ENCODE data around the gene PCDH9.

PCDH9 gene

DNA sequence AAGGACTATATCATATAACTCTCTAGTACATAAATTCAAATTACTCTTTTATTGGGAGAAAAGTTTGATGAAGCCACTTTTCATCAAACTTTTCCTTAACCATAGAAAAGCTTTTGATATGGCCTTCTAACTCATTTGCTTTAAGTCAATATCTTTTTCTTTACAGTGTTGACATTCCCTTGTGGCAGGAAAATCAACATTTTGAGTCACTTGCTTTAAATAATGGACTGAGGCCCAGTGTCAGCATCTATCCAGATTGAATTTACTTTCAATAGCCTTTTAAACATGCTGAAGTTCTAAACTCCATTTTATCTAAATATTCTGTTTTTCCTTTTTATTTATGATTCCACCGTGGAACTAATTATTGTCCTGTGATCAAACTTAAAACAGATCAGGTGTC is 62.7 kb downstream of the PCDH9 start:
- Histone ChIP-seq H4K8ac (ENCODE audit: low read length) (no peak overlapping the region), H2AK5ac (ENCODE audit: low read length, severe bottlenecking) (no peak overlapping the region), H3K14ac (ENCODE audit: low read length in 2 of 2) (no peak overlapping the region), H2BK15ac (ENCODE audit: low read depth, poor library complexity, severe bottlenecking) (no peak overlapping the region), H3K4ac (ENCODE audit: low read depth in 1 of 2, low read length in 2 of 2) (no peak overlapping the region), H3K18ac (ENCODE audit: low read depth in 1 of 2, low read length in 2 of 2) (no peak overlapping the region), H4K91ac (ENCODE audit: low read length) (no peak overlapping the region), H2BK5ac (ENCODE audit: low read depth, low read length, poor library complexity, severe bottlenecking) (no peak overlapping the region), H3K23ac (ENCODE audit: low read length in 2 of 2) (no peak overlapping the region), H3K27ac (ENCODE audit: low read length, poor library complexity, severe bottlenecking) (no peak overlapping the region), H3K9ac (ENCODE audit: low read length) (no peak overlapping the region), H3K4me1 (ENCODE audit: control insufficient read depth, insufficient read depth, low read depth, low read length) (no peaks in the 10 kb centered on the region), H3K4me2 (ENCODE audit: low read length, poor library complexity, severe bottlenecking) (no peak overlapping the region), H3K9me3 (ENCODE audit: control insufficient read depth, low read length) (no peaks in the 10 kb centered on the region), H2BK12ac (ENCODE audit: low read length in 2 of 2) (no peak overlapping the region), H3K4me3 (ENCODE audit: insufficient read depth in 1 of 2, low read depth in 1 of 2, low read length in 2 of 2) (no peak overlapping the region), H2AFZ (ENCODE audit: low read depth, low read length) (no peak overlapping the region), H3K36me3 (ENCODE audit: control insufficient read depth in 1 of 2, insufficient read depth in 2 of 2, low read depth in 1 of 2, low read length in 2 of 2) (no peaks in the 10 kb centered on the region), H3K79me1 (replicated peaks; ENCODE audit: low read length, poor library complexity, severe bottlenecking) (no peaks in the 10 kb centered on the region), H3K27me3 (ENCODE audit: control insufficient read depth in 1 of 2, insufficient read depth in 1 of 2, low read length in 2 of 2) (no peaks in the 10 kb centered on the region), H2BK120ac (ENCODE audit: low read depth, low read length) (no peak overlapping the region)
- WGBS: no CpG with 5 or more reads among the region's 1 CpG
- no peak for DNase-seq

DNA sequence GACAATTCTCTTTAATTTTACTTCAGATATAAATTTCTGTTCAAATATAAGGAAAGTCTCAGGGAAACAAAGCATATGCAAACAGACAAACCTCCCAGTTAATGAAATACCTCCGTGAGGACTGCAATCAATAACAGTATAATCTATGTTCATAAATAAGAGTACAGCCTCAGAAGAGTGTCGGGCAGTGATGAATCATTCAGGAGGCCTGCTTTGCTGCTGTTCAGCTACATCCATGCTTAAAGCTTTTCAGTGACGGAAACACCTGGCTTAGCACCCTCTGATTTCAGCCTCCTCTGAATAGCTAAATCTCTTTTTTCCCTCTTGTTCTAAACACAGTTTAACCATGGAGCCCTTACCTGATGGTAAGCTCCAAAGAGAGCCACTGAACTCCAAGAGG is 69.0 kb downstream of the PCDH9 start:
- Histone ChIP-seq H3K4me2 (ENCODE audit: low read length, poor library complexity, severe bottlenecking) (no peak overlapping the region), H3K9me3 (ENCODE audit: control insufficient read depth, low read length) (no peaks in the 10 kb centered on the region), H3K4ac (ENCODE audit: low read depth in 1 of 2, low read length in 2 of 2) (no peak overlapping the region), H3K27ac (ENCODE audit: low read length, poor library complexity, severe bottlenecking) (no peak overlapping the region), H3K27me3 (ENCODE audit: control insufficient read depth in 1 of 2, insufficient read depth in 1 of 2, low read length in 2 of 2) (no peaks in the 10 kb centered on the region), H3K9ac (ENCODE audit: low read length) (no peak overlapping the region), H3K4me3 (ENCODE audit: insufficient read depth in 1 of 2, low read depth in 1 of 2, low read length in 2 of 2) (no peak overlapping the region), H2BK12ac (ENCODE audit: low read length in 2 of 2) (no peak overlapping the region), H3K23ac (ENCODE audit: low read length in 2 of 2) (no peak overlapping the region), H2BK120ac (ENCODE audit: low read depth, low read length) (no peak overlapping the region), H3K36me3 (ENCODE audit: control insufficient read depth in 1 of 2, insufficient read depth in 2 of 2, low read depth in 1 of 2, low read length in 2 of 2) (no peaks in the 10 kb centered on the region), H3K14ac (ENCODE audit: low read length in 2 of 2) (no peak overlapping the region), H2AFZ (ENCODE audit: low read depth, low read length) (no peak overlapping the region), H2BK15ac (ENCODE audit: low read depth, poor library complexity, severe bottlenecking) (no peak overlapping the region), H3K4me1 (ENCODE audit: control insufficient read depth, insufficient read depth, low read depth, low read length) (no peaks in the 10 kb centered on the region), H3K79me1 (replicated peaks; ENCODE audit: low read length, poor library complexity, severe bottlenecking) (no peaks in the 10 kb centered on the region), H3K18ac (ENCODE audit: low read depth in 1 of 2, low read length in 2 of 2) (no peak overlapping the region), H2BK5ac (ENCODE audit: low read depth, low read length, poor library complexity, severe bottlenecking) (no peak overlapping the region), H2AK5ac (ENCODE audit: low read length, severe bottlenecking) (no peak overlapping the region), H4K91ac (ENCODE audit: low read length) (no peak overlapping the region), H4K8ac (ENCODE audit: low read length) (no peak overlapping the region)
- no peak for DNase-seq
- WGBS: 88% methylated on average over 3 of the region's 3 CpGs

- Histone ChIP-seq H3K27me3 (ENCODE audit: control insufficient read depth in 1 of 2, insufficient read depth in 1 of 2, low read length in 2 of 2) (no peaks in the 10 kb centered on the region), H3K23ac (ENCODE audit: low read length in 2 of 2) (no peak overlapping the region), H3K36me3 (ENCODE audit: control insufficient read depth in 1 of 2, insufficient read depth in 2 of 2, low read depth in 1 of 2, low read length in 2 of 2) (no peaks in the 10 kb centered on the region), H3K4me2 (ENCODE audit: low read length, poor library complexity, severe bottlenecking) (no peak overlapping the region), H2BK15ac (ENCODE audit: low read depth, poor library complexity, severe bottlenecking) (no peak overlapping the region), H4K8ac (ENCODE audit: low read length) (no peak overlapping the region), H2AK5ac (ENCODE audit: low read length, severe bottlenecking) (no peak overlapping the region), H3K14ac (ENCODE audit: low read length in 2 of 2) (no peak overlapping the region), H3K79me1 (replicated peaks; ENCODE audit: low read length, poor library complexity, severe bottlenecking) (no peaks in the 10 kb centered on the region), H3K27ac (ENCODE audit: low read length, poor library complexity, severe bottlenecking) (no peak overlapping the region), H3K4me3 (ENCODE audit: insufficient read depth in 1 of 2, low read depth in 1 of 2, low read length in 2 of 2) (no peak overlapping the region), H2AFZ (ENCODE audit: low read depth, low read length) (no peak overlapping the region), H4K91ac (ENCODE audit: low read length) (no peak overlapping the region), H3K18ac (ENCODE audit: low read depth in 1 of 2, low read length in 2 of 2) (no peak overlapping the region), H3K9me3 (ENCODE audit: control insufficient read depth, low read length) (no peaks in the 10 kb centered on the region), H2BK5ac (ENCODE audit: low read depth, low read length, poor library complexity, severe bottlenecking) (no peak overlapping the region), H3K4me1 (ENCODE audit: control insufficient read depth, insufficient read depth, low read depth, low read length) (no peaks in the 10 kb centered on the region), H2BK12ac (ENCODE audit: low read length in 2 of 2) (no peak overlapping the region), H3K9ac (ENCODE audit: low read length) (no peak overlapping the region), H3K4ac (ENCODE audit: low read depth in 1 of 2, low read length in 2 of 2) (no peak overlapping the region), H2BK120ac (ENCODE audit: low read depth, low read length) (no peak overlapping the region)
- WGBS: 97% methylated on average over 5 of the region's 5 CpGs
- no peak for DNase-seq
Measured at GRCh38 chr13:67158903-67159302, 71.2 kb downstream of the PCDH9 start.

GRCh38 chr13:67156723-67157060 is 73.4 kb downstream of the PCDH9 start:
- Histone ChIP-seq H4K8ac (ENCODE audit: low read length) (no peak overlapping the region), H2BK15ac (ENCODE audit: low read depth, poor library complexity, severe bottlenecking) (no peak overlapping the region), H3K18ac (ENCODE audit: low read depth in 1 of 2, low read length in 2 of 2) (no peak overlapping the region), H3K4me3 (ENCODE audit: insufficient read depth in 1 of 2, low read depth in 1 of 2, low read length in 2 of 2) (no peak overlapping the region), H4K91ac (ENCODE audit: low read length) (no peak overlapping the region), H3K79me1 (replicated peaks; ENCODE audit: low read length, poor library complexity, severe bottlenecking) (no peaks in the 10 kb centered on the region), H3K23ac (ENCODE audit: low read length in 2 of 2) (no peak overlapping the region), H3K36me3 (ENCODE audit: control insufficient read depth in 1 of 2, insufficient read depth in 2 of 2, low read depth in 1 of 2, low read length in 2 of 2) (no peaks in the 10 kb centered on the region), H2BK12ac (ENCODE audit: low read length in 2 of 2) (no peak overlapping the region), H3K27ac (ENCODE audit: low read length, poor library complexity, severe bottlenecking) (no peak overlapping the region), H3K4me2 (ENCODE audit: low read length, poor library complexity, severe bottlenecking) (no peak overlapping the region), H3K4ac (ENCODE audit: low read depth in 1 of 2, low read length in 2 of 2) (no peak overlapping the region), H2BK120ac (ENCODE audit: low read depth, low read length) (no peak overlapping the region), H3K27me3 (ENCODE audit: control insufficient read depth in 1 of 2, insufficient read depth in 1 of 2, low read length in 2 of 2) (no peaks in the 10 kb centered on the region), H3K9me3 (ENCODE audit: control insufficient read depth, low read length) (no peaks in the 10 kb centered on the region), H2BK5ac (ENCODE audit: low read depth, low read length, poor library complexity, severe bottlenecking) (no peak overlapping the region), H3K9ac (ENCODE audit: low read length) (no peak overlapping the region), H3K14ac (ENCODE audit: low read length in 2 of 2) (no peak overlapping the region), H3K4me1 (ENCODE audit: control insufficient read depth, insufficient read depth, low read depth, low read length) (no peaks in the 10 kb centered on the region), H2AK5ac (ENCODE audit: low read length, severe bottlenecking) (no peak overlapping the region), H2AFZ (ENCODE audit: low read depth, low read length) (no peak overlapping the region)
- WGBS: 96% methylated on average over 3 of the region's 7 CpGs
- DNase-seq: no peak
